ENCODE measurements around the gene CBX2.

- no peak for TF ChIP-seq CTCF (IDR thresholded peaks at IDR 0.05; ENCODE audit: low read depth, low read length, poor library complexity, severe bottlenecking)
- no peak for TF ChIP-seq EZH2phosphoT487 (IDR thresholded peaks at IDR 0.05; ENCODE audit: borderline replicate concordance, low read length)
Observed at GRCh38 chr17:79743614-79744013, 34.3 kb upstream of the CBX2 start.

Data from DOHH2 (cell line).